HG03469 (cell line): ENCODE results near the gene S100A4.

Source experiments
- ATAC-seq: cut with Tn5 transposase; IDR thresholded peaks from one replicate; pipeline ENCODE4 v1.9.1; 2021; ENCODE audit warnings: mild to moderate bottlenecking, moderate library complexity, moderate number of reproducible peaks; ENCODE audit not compliant: unreplicated experiment

The S100A4 gene

GRCh38 chr1:153513023-153513422, 32.6 kb downstream of the S100A4 start:
- no peak for ATAC-seq

GRCh38 chr1:153510984-153511410, 34.6 kb downstream of the S100A4 start:
- ATAC-seq, result no peak

GRCh38 chr1:153509729-153510354, 35.8 kb downstream of the S100A4 start:
- ATAC-seq, result no peak

GRCh38 chr1:153509036-153509435, 36.6 kb downstream of the S100A4 start:
- no peak for ATAC-seq

GRCh38 chr1:153507926-153508583, 37.6 kb downstream of the S100A4 start:
- no peak for ATAC-seq

GRCh38 chr1:153506831-153507413, 38.7 kb downstream of the S100A4 start:
- no peak for ATAC-seq

GRCh38 chr1:153506386-153506785, 39.2 kb downstream of the S100A4 start:
- no peak for ATAC-seq

GRCh38 chr1:153505576-153505975, 40.0 kb downstream of the S100A4 start:
- no peak for ATAC-seq

- ATAC-seq, result no peak
These were observed 41.8 kb downstream of the S100A4 start for GRCh38 chr1:153503766-153504165.

- ATAC-seq, result no peak
These were observed 46.9 kb downstream of the S100A4 start for GRCh38 chr1:153498746-153499145.

- ATAC-seq, result no peak
These were observed 50.1 kb downstream of the S100A4 start for GRCh38 chr1:153495536-153495935.

- no peak for ATAC-seq
These were observed 50.5 kb downstream of the S100A4 start for GRCh38 chr1:153494976-153495535.
